Heart left ventricle (tissue), 16 donors: Measurements from ENCODE around the gene SND1. TPM values are rescaled to one million over a fixed set of nuclear protein-coding genes. Genes with fewer than 3 reads are reported as not detected.

Experiments
- ATAC-seq, 4 donors: fragments of 200-7000 bp; cut with Tn5 transposase; one replicate each; pipeline ENCODE4 v1.9.1; 2020 to 2022; ENCODE audit warnings: moderate library complexity in 4 of 4, mild to moderate bottlenecking in 3 of 4, moderate number of reproducible peaks in 1 of 4
- DNase-seq, 5 donors: peaks; one replicate each; pipeline ENCODE4 v3.0.0-alpha.2; 2020
- H3K27ac ChIP-seq, 12 donors: fragments of 200-600 bp; sonication (generic) in 4 of 12; one replicate each; pipeline versions ENCODE4 v1.5.0 to v1.8.0; 2016 to 2022; ENCODE audit warnings: mild to moderate bottlenecking in 2 of 12
- H3K27me3 ChIP-seq, 9 donors: fragments of 200-600 bp; sonication (generic) in 2 of 9; one replicate each; pipeline versions ENCODE4 v1.5.1 to v1.8.0; 2016 to 2022; ENCODE audit warnings: mild to moderate bottlenecking in 3 of 9
- H3K36me3 ChIP-seq, 9 donors: fragments of 200-600 bp; sonication (generic) in 2 of 9; one replicate each; pipeline versions ENCODE4 v1.5.0 to v1.8.0; 2018 to 2022; ENCODE audit warnings: mild to moderate bottlenecking in 2 of 9
- H3K4me1 ChIP-seq, 12 donors: fragments of 200-600 bp; sonication (generic) in 4 of 12; one replicate each; pipeline versions ENCODE4 v1.5.0 to v1.8.0; 2016 to 2022; ENCODE audit warnings: mild to moderate bottlenecking in 3 of 12
- H3K4me3 ChIP-seq, 12 donors: fragments of 200-600 bp; sonication (generic) in 4 of 12; one replicate each; pipeline versions ENCODE4 v1.5.0 to v1.8.0; 2017 to 2022; ENCODE audit warnings: mild to moderate bottlenecking in 9 of 12, moderate library complexity in 4 of 12
- H3K9me3 ChIP-seq, 12 donors: fragments of 200-600 bp; sonication (generic) in 4 of 12; one replicate each; pipeline versions ENCODE4 v1.5.0 to v1.8.0; 2016 to 2022; ENCODE audit warnings: mild to moderate bottlenecking in 1 of 12
- CTCF ChIP-seq, 12 donors: fragments of 200-600 bp; sonication (generic) in 4 of 12; IDR thresholded peaks; one replicate each; pipeline versions ENCODE4 v1.5.0 to v1.8.0; 2018 to 2022; ENCODE audit warnings: antibody characterized with exemption in 12 of 12, mild to moderate bottlenecking in 5 of 12
- POLR2A ChIP-seq, 2 donors: fragments of 450-650 bp; IDR thresholded peaks; one replicate each; pipeline ENCODE4 v1.6.1; 2017; ENCODE audit warnings: antibody characterized with exemption in 2 of 2, mild to moderate bottlenecking in 2 of 2, moderate library complexity in 2 of 2
- WGBS, 4 donors: extraction: QIAGEN DNeasy Blood & Tissue Kit in 2 of 4; methylation state at CpG; one replicate each; pipeline versions ENCODE4 v1.1.5 to v1.1.7; 2013 to 2018; 5-methylcytosine and 5-hydroxymethylcytosine counted together
- intact Hi-C, 10 donors: fragments of 100-400 bp; cut with DNase I; formaldehyde crosslinking; loops; one replicate each; pipeline versions ENCODE4 v1.11.1 to v1.14.2; 2022
- polyA plus RNA-seq, 2 donors: library from polyadenylated mRNA; stranded (reverse); fragments of 200-250 nt; gene quantifications; one replicate each; pipeline ENCODE4 v1.2.3, GENCODE V29; 2013
- total RNA-seq, 9 donors: library from RNA; depleted of rRNA in 2 of 9; stranded (reverse); fragments of >200 nt in 2 of 9; fragmentation: NEBNext Ultra II Directional in 3 of 9; extraction: Animal tissue kit (Norgen Biotek cat#: 25700) in 3 of 9; gene quantifications; one replicate each; pipeline versions ENCODE4 v1.1.0 to v1.2.4, GENCODE V29; 2016 to 2023
- donor health status: ischemic (EF 13 %, LVEDD 7.1; RV severe dilation, severe dysfunction).
- donor health status: healthy with polysubstance abuse.
- donor health status: DM: no; HTN: yes; CAD: no.
- donor health status: DM: no; HTN: no; CAD: no.
- donor health status: ischemic (EF 25% LVEDD 6.9; RV normal size, moderate dysfunction).
- donor health status: ischemic (EF 25% LVEDD 5.7; RV mildly dilated, moderate dysfunction).
- donor health status: healthy.
- donor health status: DM: yes; HTN: yes; CAD: no.
- donor health status: ischemic (EF 35%, LVEDD 5.7; RV mildly dilated, moderate dysfunction).
- donor health status: nonischemic (EF 11% LVEDD 7.7; RV severe dilation, severe dysfunction).
- donor health status: DM: yes; HTN: yes; CAD: no.
- donor health status: PGD.
- donor health status: ischemic (EF 29% LVEDD 5.4; RV normal size, mild dysfunction).
- donor health status: nonischemic (EF 23%, LVEDD 6.1; RV moderate dilation, normal function).

SND1 gene
- total and polyA plus RNA-seq, 11 donors, result 45.6 to 115 (median 76.3) TPM

- WGBS, 4 donors, result 84 to 97% (median 89%) methylated on average over 1 of the region's 1 CpG
- no peak for DNase-seq
- peaks cover 0 to 31% (median 8%) of the 10 kb centered on the region in 12 donors for H3K4me1 ChIP-seq
- H3K27ac ChIP-seq, result no peak overlapping the region
- no peak for ATAC-seq
- no peaks in the 10 kb centered on the region for H3K27me3 ChIP-seq
- no peak for TF ChIP-seq CTCF (IDR thresholded peaks at IDR 0.05)
- TF ChIP-seq POLR2A (IDR thresholded peaks at IDR 0.05), result no peak
- H3K9me3 ChIP-seq, result no peaks in the 10 kb centered on the region
- intact Hi-C loops, result no loop called here
- H3K4me3 ChIP-seq, result no peak overlapping the region
- H3K36me3 ChIP-seq, result no peaks in the 10 kb centered on the region
Observed at GRCh38 chr7:127876393-127876792, 224.4 kb downstream of the SND1 start.

- Histone ChIP-seq H3K27me3 (no peaks in the 10 kb centered on the region), H3K4me3 (no peak overlapping the region), H3K9me3 (no peaks in the 10 kb centered on the region), H3K4me1 (peaks cover 0 to 31% (median 8%) of the 10 kb centered on the region in 12 donors), H3K36me3 (no peaks in the 10 kb centered on the region), H3K27ac (no peak overlapping the region)
- intact Hi-C loops, result no loop called here
- ATAC-seq (no peak), DNase-seq (no peak)
- TF ChIP-seq POLR2A (IDR thresholded peaks at IDR 0.05), result no peak
- no peak for TF ChIP-seq CTCF (IDR thresholded peaks at IDR 0.05)
- WGBS, 4 donors, result 74 to 83% (median 79%) methylated on average over 3 of the region's 3 CpGs
Observed at GRCh38 chr7:127877951-127878350, 226.0 kb downstream of the SND1 start.

- Histone ChIP-seq H3K36me3 (no peaks in the 10 kb centered on the region), H3K27me3 (no peaks in the 10 kb centered on the region), H3K9me3 (no peaks in the 10 kb centered on the region), H3K4me3 (no peak overlapping the region), H3K4me1 (peaks cover 0 to 36% (median 8%) of the 10 kb centered on the region in 12 donors), H3K27ac (no peak overlapping the region)
- ATAC-seq, result no peak
- TF ChIP-seq CTCF (IDR thresholded peaks at IDR 0.05) (no peak), POLR2A (IDR thresholded peaks at IDR 0.05) (no peak)
- no peak for DNase-seq
- intact Hi-C loops, result no loop called here
- WGBS, 4 donors, result 97 to 98% (median 98%) methylated on average over 3 of the region's 3 CpGs
Observed at GRCh38 chr7:127878791-127879190, 226.8 kb downstream of the SND1 start.

- Histone ChIP-seq H3K4me3 (no peak overlapping the region), H3K27me3 (no peaks in the 10 kb centered on the region), H3K9me3 (no peaks in the 10 kb centered on the region), H3K36me3 (no peaks in the 10 kb centered on the region), H3K4me1 (peaks cover 0 to 43% (median 11%) of the 10 kb centered on the region in 12 donors), H3K27ac (no peak overlapping the region)
- 86 to 92% (median 88%) methylated on average over 4 of the region's 4 CpGs for WGBS, 4 donors
- TF ChIP-seq CTCF (IDR thresholded peaks at IDR 0.05), result no peak
- no peak for TF ChIP-seq POLR2A (IDR thresholded peaks at IDR 0.05)
- intact Hi-C loops, result no loop called here
- ATAC-seq (no peak), DNase-seq (no peak)
Observed at GRCh38 chr7:127879436-127879835, 227.4 kb downstream of the SND1 start.
